Activated T-helper 2 cell treated with anti-CD3 and anti-CD28 coated beads, Interferon-gamma antibody, Interleukin-2, Interleukin-4, amounts not matched to agents 10 μg/mL and 5 μg/mL and 100 μg/mL, durations not matched to agents 14 hours and 24 hours and 36 hours (primary cell): ENCODE results near the gene ZFAND3. TPM values are rescaled to one million over a fixed set of nuclear protein-coding genes. Genes with fewer than 3 reads are reported as not detected.

ENCODE experiments used
- DNase-seq: peaks from one replicate; pipeline ENCODE4 v3.0.0; 2021; ENCODE audit warnings: low spot score
- H3K27ac Mint-ChIP-seq: one replicate; pipeline ENCODE4 v1.8.0; 2021; ENCODE audit warnings: mixed read lengths
- H3K27me3 Mint-ChIP-seq: one replicate; pipeline ENCODE4 v1.8.0; 2021; ENCODE audit warnings: low read depth, mixed read lengths
- H3K36me3 Mint-ChIP-seq: one replicate; pipeline ENCODE4 v1.8.0; 2021; ENCODE audit warnings: low read depth, mixed read lengths
- H3K4me1 Mint-ChIP-seq: one replicate; pipeline ENCODE4 v1.8.0; 2021; ENCODE audit warnings: low read depth, mixed read lengths
- H3K4me3 Mint-ChIP-seq: one replicate; pipeline ENCODE4 v1.8.0; 2021; ENCODE audit warnings: low read depth, mild to moderate bottlenecking, moderate library complexity, mixed read lengths
- H3K9me3 Mint-ChIP-seq: one replicate; pipeline ENCODE4 v1.8.0; 2021; ENCODE audit warnings: mixed read lengths
- intact Hi-C: fragments of 100-400 bp; cut with micrococcal nuclease; formaldehyde crosslinking; loops from one replicate; pipeline ENCODE4 v1.15.1; 2023
- total RNA-seq: library from RNA; stranded (reverse); gene quantifications from 2 replicates; pipeline ENCODE4 v1.2.3, GENCODE V29; 2022

Gene ZFAND3
- total RNA-seq, 1 donor from 2014 or later = 30.8 TPM

- Mint-ChIP-seq H3K4me1 (peaks cover 13% of the 10 kb centered on the region), H3K27me3 (peaks cover 42% of the 10 kb centered on the region), H3K36me3 (no peaks in the 10 kb centered on the region), H3K4me3 (no peak overlapping the region), H3K9me3 (no peaks in the 10 kb centered on the region), H3K27ac (no peak overlapping the region)
- no peak for DNase-seq
- intact Hi-C loops = no loop called here
These were observed 33.8 kb upstream of the ZFAND3 start for GRCh38 chr6:37785663-37786270.

DNA sequence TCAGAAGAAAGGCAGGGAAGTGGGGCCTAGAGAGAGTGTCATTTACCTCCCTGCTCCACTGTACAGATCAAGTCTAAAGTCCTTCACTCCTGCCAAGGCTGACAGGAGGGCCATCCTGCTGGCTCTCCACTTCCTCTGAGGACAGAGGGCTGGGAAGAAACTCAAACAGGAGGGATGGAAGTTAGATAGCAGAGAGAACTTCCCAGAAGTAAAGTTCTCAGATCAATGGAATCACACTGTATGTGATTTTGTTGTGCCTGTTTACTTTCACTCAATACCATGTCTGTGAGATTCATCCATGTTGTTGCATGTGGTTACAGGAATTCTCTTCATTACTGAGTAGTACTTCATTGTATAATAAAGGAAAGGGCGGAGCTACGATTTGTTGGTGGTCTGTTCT lies 32.3 kb upstream of the ZFAND3 start:
- Mint-ChIP-seq H3K27ac (no peak overlapping the region), H3K4me3 (no peak overlapping the region), H3K36me3 (no peaks in the 10 kb centered on the region), H3K9me3 (no peaks in the 10 kb centered on the region), H3K4me1 (peaks cover 24% of the 10 kb centered on the region), H3K27me3 (peaks cover 40% of the 10 kb centered on the region)
- DNase-seq = no peak
- intact Hi-C loops = no loop called here

DNA sequence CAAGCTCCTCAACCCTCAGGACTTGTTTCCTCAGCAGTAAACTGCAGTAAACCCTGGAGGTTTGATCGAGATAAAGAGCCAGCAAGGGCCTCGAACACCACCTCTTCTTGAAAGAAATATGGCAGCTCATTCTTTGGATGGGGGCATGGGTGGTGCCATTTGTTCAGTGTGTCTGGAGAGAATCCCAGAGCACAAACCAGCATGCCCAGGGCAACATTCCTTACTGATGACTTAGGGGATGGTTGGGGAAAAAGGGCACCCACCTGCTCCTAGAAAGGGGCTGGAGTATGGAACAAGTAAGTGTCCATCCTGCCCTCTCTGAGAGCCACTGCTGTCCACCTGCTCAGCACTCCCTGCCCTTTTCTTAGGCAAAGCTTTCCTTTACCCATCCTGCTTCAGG lies 31.3 kb upstream of the ZFAND3 start:
- Mint-ChIP-seq H3K27ac (no peak overlapping the region), H3K9me3 (no peaks in the 10 kb centered on the region), H3K4me3 (no peak overlapping the region), H3K4me1 (peaks cover 21% of the 10 kb centered on the region), H3K27me3 (peaks cover 35% of the 10 kb centered on the region), H3K36me3 (no peaks in the 10 kb centered on the region)
- intact Hi-C loops = no loop called here
- no peak for DNase-seq

DNA sequence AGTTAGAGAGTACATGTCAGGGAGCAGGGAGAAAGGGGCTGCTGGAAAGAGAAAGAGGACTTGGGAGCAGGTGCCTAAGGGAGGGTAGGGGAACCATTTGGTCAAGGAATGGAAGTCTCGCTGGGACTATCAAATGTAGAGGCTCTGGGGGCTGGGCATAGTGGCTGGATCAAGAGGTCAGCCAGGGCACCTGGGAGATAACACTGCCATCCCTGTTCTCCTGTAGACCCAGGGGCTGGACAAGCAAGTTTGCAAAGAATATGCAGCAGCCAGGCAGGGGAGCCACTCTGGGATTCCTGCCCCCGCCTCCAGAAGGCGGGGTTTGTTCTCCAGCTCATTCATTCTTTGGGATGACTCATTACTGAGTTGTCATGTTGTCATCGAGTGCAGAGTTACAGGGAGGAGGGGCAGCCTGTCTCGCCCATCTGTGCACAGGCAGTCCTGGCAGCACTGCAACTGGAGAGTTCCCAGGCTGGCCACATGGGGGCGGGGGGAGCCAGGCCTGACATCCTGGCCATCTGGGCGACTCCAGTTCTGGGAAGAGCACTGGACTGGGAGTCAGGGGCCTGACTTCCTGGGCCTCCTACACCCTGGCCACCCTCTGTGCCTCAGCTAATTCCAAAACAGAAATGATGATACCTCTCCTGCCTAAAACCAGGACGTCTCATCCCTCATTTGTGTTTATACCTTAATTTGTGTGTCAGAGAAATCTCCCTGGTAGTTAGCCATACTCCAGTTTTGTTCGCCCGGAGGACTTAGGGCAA lies 28.2 kb upstream of the ZFAND3 start:
- Mint-ChIP-seq H3K4me1 (peaks cover 11% of the 10 kb centered on the region), H3K4me3 (no peak overlapping the region), H3K36me3 (no peaks in the 10 kb centered on the region), H3K27me3 (peaks cover 8% of the 10 kb centered on the region), H3K9me3 (no peaks in the 10 kb centered on the region), H3K27ac (no peak overlapping the region)
- intact Hi-C loops = loop anchor here (2.0 to 5.0 kb wide), 3 partner anchors 75 to 701 kb away; no protein-coding TSS in a partner anchor
- DNase-seq = peak; percentile 68

- H3K36me3 Mint-ChIP-seq = no peaks in the 10 kb centered on the region
- peaks cover 11% of the 10 kb centered on the region for H3K4me1 Mint-ChIP-seq
- intact Hi-C loops = loop anchor here (5.0 kb wide), 2 partner anchors 220 to 700 kb away; no protein-coding TSS in a partner anchor
- no peak overlapping the region for H3K4me3 Mint-ChIP-seq
- no peak for DNase-seq
- no peaks in the 10 kb centered on the region for H3K9me3 Mint-ChIP-seq
- H3K27ac Mint-ChIP-seq = no peak overlapping the region
- H3K27me3 Mint-ChIP-seq = peaks cover 6% of the 10 kb centered on the region
These were observed 27.0 kb upstream of the ZFAND3 start for GRCh38 chr6:37792457-37793033.

- DNase-seq = no peak
- Mint-ChIP-seq H3K27me3 (peaks cover 3% of the 10 kb centered on the region), H3K27ac (no peak overlapping the region), H3K4me1 (peaks cover 11% of the 10 kb centered on the region), H3K36me3 (no peaks in the 10 kb centered on the region), H3K4me3 (no peak overlapping the region), H3K9me3 (no peaks in the 10 kb centered on the region)
- intact Hi-C loops = loop anchor here (5.0 kb wide), 2 partner anchors 219 to 699 kb away; no protein-coding TSS in a partner anchor
These were observed 26.5 kb upstream of the ZFAND3 start for GRCh38 chr6:37793067-37793466.

GRCh38 chr6:37794825-37795224 lies 24.7 kb upstream of the ZFAND3 start:
- intact Hi-C loops = loop anchor here (5.0 kb wide), 2 partner anchors 217 to 697 kb away; no protein-coding TSS in a partner anchor
- Mint-ChIP-seq H3K9me3 (no peaks in the 10 kb centered on the region), H3K4me1 (peaks cover 11% of the 10 kb centered on the region)

GRCh38 chr6:37798436-37799262 lies 20.9 kb upstream of the ZFAND3 start:
- H3K27ac Mint-ChIP-seq = no peak overlapping the region
- intact Hi-C loops = no loop called here
- no peaks in the 10 kb centered on the region for H3K4me1 Mint-ChIP-seq
- DNase-seq = no peak
- no peak overlapping the region for H3K4me3 Mint-ChIP-seq
- no peaks in the 10 kb centered on the region for H3K36me3 Mint-ChIP-seq
- peaks cover 10% of the 10 kb centered on the region for H3K27me3 Mint-ChIP-seq
- H3K9me3 Mint-ChIP-seq = no peaks in the 10 kb centered on the region

More at GRCh38 chr6:37794825-37795224, 24.7 kb upstream of the ZFAND3 start:
- no peaks in the 10 kb centered on the region for H3K36me3 Mint-ChIP-seq
- no peak for DNase-seq
- no peak overlapping the region for H3K4me3 Mint-ChIP-seq
- H3K27ac Mint-ChIP-seq = no peak overlapping the region
- H3K27me3 Mint-ChIP-seq = peaks cover 5% of the 10 kb centered on the region

DNA sequence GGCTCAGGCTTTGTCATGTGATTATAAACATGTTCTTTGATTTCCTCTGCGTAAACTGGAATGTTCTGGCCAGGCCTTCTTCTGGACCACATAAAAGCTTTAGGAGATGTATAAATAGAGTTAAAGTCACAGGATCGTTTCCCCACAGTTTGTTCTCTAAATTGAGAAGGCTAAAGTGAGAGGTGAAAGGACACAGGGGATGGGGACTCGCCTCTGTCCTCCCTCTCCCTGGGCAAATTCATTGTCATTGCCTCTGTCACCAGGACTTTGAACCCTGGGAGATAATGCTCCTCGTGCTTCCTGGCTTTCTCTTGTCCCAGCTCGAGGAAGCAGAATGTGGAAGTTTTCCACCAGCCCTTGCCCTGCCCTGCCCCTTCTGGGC lies 20.3 kb upstream of the ZFAND3 start:
- DNase-seq = no peak
- Mint-ChIP-seq H3K36me3 (no peaks in the 10 kb centered on the region), H3K9me3 (no peaks in the 10 kb centered on the region), H3K4me1 (no peaks in the 10 kb centered on the region), H3K27me3 (peaks cover 10% of the 10 kb centered on the region), H3K4me3 (no peak overlapping the region), H3K27ac (no peak overlapping the region)
- intact Hi-C loops = no loop called here

GRCh38 chr6:37800703-37801604 lies 18.6 kb upstream of the ZFAND3 start:
- Mint-ChIP-seq H3K4me3 (no peak overlapping the region), H3K36me3 (no peaks in the 10 kb centered on the region), H3K9me3 (no peaks in the 10 kb centered on the region), H3K27me3 (peaks cover 10% of the 10 kb centered on the region), H3K27ac (no peak overlapping the region), H3K4me1 (peaks cover 2% of the 10 kb centered on the region)
- intact Hi-C loops = no loop called here
- no peak for DNase-seq

DNA sequence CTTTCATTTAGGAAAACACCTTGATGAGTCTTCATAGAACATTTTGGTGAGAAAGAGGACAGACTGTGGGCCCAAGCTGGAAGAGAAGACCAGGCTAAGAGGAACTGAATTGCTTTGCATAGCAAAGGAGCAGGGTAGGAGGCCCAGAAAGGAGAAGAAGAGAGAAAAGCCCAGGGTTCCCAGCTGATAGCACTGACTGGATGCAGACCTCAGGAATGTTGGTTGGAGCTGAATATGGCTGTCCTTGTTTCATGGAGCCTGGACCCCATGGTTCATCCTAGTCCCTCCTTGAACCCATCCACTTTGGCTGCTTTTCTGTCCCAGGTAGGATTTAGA lies 18.0 kb upstream of the ZFAND3 start:
- Mint-ChIP-seq H3K27ac (no peak overlapping the region), H3K9me3 (no peaks in the 10 kb centered on the region), H3K27me3 (peaks cover 14% of the 10 kb centered on the region), H3K4me3 (no peak overlapping the region), H3K4me1 (peaks cover 2% of the 10 kb centered on the region), H3K36me3 (no peaks in the 10 kb centered on the region)
- intact Hi-C loops = no loop called here
- no peak for DNase-seq

DNA sequence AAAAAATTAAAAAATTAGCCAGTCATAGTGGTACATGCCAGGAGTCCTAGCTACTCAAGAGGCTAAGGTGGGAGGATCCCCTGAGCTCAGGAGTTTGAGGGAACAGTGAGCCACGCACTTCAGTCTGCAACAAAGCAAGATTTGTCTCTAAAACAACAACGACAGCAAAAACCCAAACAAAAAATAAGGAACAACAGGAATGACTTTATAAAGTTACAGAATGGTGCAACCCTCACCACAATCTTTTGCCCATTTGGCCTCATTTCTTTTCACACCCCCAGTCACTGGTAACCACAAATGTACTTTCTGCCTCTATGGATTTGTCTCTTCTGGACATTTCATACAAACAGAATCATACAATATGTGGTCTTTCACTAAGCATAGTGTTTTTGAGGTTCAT lies 16.7 kb upstream of the ZFAND3 start:
- intact Hi-C loops = no loop called here
- Mint-ChIP-seq H3K4me1 (peaks cover 2% of the 10 kb centered on the region), H3K4me3 (no peak overlapping the region), H3K27ac (no peak overlapping the region), H3K27me3 (peaks cover 17% of the 10 kb centered on the region), H3K9me3 (no peaks in the 10 kb centered on the region), H3K36me3 (no peaks in the 10 kb centered on the region)
- DNase-seq = no peak
